Activated CD8-positive, alpha-beta memory T cell treated with anti-CD3 and anti-CD28 coated beads for 24 hours (primary cell): ENCODE measurements around the gene CHI3L1.

Experiments used
- DNase-seq: peaks from one replicate; pipeline ENCODE4 v3.0.0-alpha.2; 2020

The CHI3L1 gene

GRCh38 chr1:203167026-203167912 is 19.2 kb downstream of the CHI3L1 start:
- DNase-seq, result no peak

GRCh38 chr1:203166192-203166940 is 20.1 kb downstream of the CHI3L1 start:
- no peak for DNase-seq

GRCh38 chr1:203165800-203166161 is 20.7 kb downstream of the CHI3L1 start:
- no peak for DNase-seq

- no peak for DNase-seq
Measured at GRCh38 chr1:203165101-203165799, 21.3 kb downstream of the CHI3L1 start.

GRCh38 chr1:203163891-203164635 is 22.4 kb downstream of the CHI3L1 start:
- no peak for DNase-seq

DNA sequence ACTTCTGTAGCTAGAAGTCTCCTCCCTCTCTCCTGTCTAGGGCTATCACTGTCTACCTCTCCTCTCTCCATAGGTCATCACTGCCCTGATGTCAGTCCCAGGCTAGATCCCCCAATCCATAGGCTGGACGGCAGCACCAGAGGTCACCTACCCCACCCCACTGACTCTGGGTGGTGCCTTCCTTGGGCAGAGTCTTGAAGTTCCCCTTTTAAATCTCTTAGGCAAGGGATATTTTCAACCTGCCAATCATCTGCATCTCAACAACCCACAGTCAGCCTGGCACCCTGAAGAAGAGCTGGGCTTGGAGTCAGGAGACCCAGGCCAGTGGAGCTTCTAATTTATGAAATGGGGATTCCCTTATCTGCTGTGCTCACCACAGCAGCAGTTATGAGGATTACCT is 24.1 kb downstream of the CHI3L1 start:
- no peak for DNase-seq

DNA sequence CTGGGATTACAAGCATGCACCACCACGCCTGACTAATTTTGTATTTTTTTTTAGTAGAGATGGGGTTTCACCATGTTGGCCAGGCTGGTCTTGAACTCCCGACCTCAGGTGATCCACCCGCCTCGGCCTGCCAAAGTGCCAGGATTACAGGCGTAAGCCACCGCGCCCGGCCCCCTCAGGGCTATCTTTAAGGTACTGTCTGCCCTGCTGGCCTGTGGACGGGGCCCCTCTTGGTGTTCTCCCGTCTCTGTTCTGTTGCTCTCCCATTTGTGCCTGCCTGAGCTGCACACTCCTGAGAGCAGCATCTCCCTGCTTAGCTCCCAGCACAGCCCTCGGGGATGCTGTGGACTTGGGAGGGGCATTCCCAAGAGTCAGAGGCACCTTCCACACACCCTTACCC is 24.8 kb downstream of the CHI3L1 start:
- no peak for DNase-seq

DNA sequence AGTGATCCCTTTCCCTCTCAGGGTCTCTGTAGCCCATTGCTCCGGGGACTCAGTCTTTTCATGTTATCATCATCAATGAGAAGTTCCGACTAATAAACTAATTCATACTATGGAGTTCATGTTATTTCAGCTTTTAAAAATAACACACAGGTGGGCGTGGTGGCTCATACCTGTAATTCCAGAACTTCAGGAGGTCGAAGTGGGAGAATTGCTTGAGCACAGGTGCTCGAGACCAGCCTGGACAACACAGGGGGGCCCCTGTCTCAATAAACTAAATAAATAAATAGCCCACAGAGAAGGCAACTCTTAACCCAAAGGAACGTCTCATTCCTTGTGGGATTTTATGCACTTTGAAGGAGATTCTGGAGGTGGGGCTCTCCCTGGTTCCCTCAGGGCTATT is 25.3 kb downstream of the CHI3L1 start:
- DNase-seq, result no peak

DNA sequence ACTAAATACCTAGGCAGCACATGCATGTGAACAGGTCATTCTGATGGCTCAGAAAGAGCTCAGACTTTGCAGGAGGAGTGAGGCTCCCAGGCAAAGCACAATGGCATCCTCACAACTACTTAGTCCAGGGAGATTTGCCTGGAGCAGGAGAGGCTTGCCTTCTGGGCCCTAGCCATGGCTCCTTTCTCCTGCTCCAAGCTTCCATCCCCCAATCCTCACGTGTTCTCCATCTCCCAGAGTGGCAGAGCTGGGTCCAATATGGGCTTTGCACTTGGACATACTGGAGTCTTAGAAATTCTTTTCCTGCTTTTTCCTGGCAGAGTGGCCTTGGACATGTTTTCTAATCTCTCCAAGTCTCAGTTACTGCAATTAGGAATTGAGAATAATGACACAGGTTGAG is 26.7 kb downstream of the CHI3L1 start:
- DNase-seq, result no peak

GRCh38 chr1:203158960-203159665 is 27.4 kb downstream of the CHI3L1 start:
- DNase-seq, result no peak

GRCh38 chr1:203158423-203158822 is 28.1 kb downstream of the CHI3L1 start:
- no peak for DNase-seq

GRCh38 chr1:203156280-203156679 is 30.2 kb downstream of the CHI3L1 start:
- DNase-seq, result no peak

GRCh38 chr1:203153989-203154821 is 32.3 kb downstream of the CHI3L1 start:
- DNase-seq, result no peak

GRCh38 chr1:203153051-203153988 is 33.2 kb downstream of the CHI3L1 start:
- DNase-seq, result no peak

DNA sequence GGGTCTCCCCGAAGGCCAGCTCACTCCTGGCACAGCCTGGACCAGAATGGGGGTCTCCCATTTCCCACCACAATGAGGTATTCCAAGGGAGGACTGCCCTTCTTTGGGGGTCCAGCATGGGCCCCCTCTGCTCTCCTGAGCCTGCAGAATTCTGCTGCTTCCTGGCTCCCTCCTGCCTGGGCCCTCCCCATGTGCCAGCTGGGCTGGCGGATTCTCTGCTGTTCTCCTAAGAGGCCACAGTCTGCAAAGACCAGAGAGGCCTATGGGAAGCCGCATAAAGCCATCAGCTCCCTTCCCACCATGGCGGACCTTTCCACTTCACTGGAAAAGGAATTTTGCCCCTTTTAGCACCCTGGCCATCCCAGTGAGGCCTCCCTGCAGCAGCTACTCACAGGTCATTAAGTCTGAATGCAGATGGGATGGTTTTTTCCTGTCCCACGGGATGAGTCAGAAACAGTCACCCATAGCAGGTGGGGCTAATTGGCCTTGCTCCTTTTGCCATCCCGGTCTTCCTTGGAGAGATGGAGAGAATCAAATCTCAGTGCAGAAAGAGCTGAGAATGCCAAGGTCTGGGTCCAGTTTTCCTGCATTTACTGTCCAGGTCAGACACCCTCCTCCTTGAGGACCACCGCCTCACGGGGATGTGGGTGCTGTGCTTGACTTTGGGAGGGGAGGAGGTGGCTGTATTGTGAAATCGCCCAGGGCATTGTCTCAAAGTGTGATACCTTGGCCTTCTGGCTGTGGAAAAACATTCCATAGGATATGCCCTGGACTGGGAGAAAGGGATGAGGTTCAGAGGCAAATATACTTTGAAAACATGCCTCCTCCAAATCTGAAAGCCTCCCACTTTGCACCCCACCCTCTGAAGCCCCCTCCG is 34.1 kb downstream of the CHI3L1 start:
- no peak for DNase-seq

GRCh38 chr1:203151362-203152157 is 34.9 kb downstream of the CHI3L1 start:
- no peak for DNase-seq

GRCh38 chr1:203150511-203151297 is 35.8 kb downstream of the CHI3L1 start:
- DNase-seq, result no peak
